ENCODE results near the gene CHCHD10. TPM values are rescaled to one million over a fixed set of nuclear protein-coding genes. Genes with fewer than 3 reads are reported as not detected.

Gene CHCHD10
- total RNA-seq, 1 experiment from 2014 or later = 43.5 TPM

GRCh38 chr22:23801238-23801821, 33.6 kb upstream of the CHCHD10 start:
- no peak for DNase-seq
- H3K79me2 ChIP-seq (ENCODE audit: low read depth) = no peaks in the 10 kb centered on the region
- intact Hi-C loops (cut with micrococcal nuclease; ENCODE audit: unreplicated experiment) = no loop called here
- no peaks in the 10 kb centered on the region for H3K9me2 ChIP-seq (ENCODE audit: insufficient read depth)
- H3F3A ChIP-seq (ENCODE audit: insufficient read depth, low read depth) = no peaks in the 10 kb centered on the region
- no peaks in the 10 kb centered on the region for H3K27me3 ChIP-seq (ENCODE audit: insufficient read depth, low read depth)
- H2AFZ ChIP-seq = no peak overlapping the region
- no peaks in the 10 kb centered on the region for H3K4me1 ChIP-seq (replicated peaks; ENCODE audit: insufficient read depth)
- H3K9me3 ChIP-seq (ENCODE audit: insufficient read depth, low read depth) = no peaks in the 10 kb centered on the region
- H3K27ac ChIP-seq = no peak overlapping the region
- 0 out of 2 replicates have a peak, but pooled peaks cover 6% of the 10 kb centered on the region for H3K36me3 ChIP-seq (ENCODE audit: low read depth)
- no peak overlapping the region for H3K4me3 ChIP-seq
- TF ChIP-seq, protein P1, sequence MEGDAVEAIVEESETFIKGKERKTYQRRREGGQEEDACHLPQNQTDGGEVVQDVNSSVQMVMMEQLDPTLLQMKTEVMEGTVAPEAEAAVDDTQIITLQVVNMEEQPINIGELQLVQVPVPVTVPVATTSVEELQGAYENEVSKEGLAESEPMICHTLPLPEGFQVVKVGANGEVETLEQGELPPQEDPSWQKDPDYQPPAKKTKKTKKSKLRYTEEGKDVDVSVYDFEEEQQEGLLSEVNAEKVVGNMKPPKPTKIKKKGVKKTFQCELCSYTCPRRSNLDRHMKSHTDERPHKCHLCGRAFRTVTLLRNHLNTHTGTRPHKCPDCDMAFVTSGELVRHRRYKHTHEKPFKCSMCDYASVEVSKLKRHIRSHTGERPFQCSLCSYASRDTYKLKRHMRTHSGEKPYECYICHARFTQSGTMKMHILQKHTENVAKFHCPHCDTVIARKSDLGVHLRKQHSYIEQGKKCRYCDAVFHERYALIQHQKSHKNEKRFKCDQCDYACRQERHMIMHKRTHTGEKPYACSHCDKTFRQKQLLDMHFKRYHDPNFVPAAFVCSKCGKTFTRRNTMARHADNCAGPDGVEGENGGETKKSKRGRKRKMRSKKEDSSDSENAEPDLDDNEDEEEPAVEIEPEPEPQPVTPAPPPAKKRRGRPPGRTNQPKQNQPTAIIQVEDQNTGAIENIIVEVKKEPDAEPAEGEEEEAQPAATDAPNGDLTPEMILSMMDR (conservative IDR thresholded peaks at IDR 0.05) = no peak
- no peak for TF ChIP-seq EZH2 (IDR thresholded peaks at IDR 0.05; ENCODE audit: low read depth)
- CTCF ChIA-PET = no interaction called here
- no TSS peak for BruUV-seq (replicated peaks)
- H4K20me1 ChIP-seq (ENCODE audit: insufficient read depth) = no peaks in the 10 kb centered on the region
- H3K4me2 ChIP-seq = no peak overlapping the region
- POLR2A ChIA-PET (ENCODE audit: unreplicated experiment) = no interaction called here

GRCh38 chr22:23800297-23801237, 32.8 kb upstream of the CHCHD10 start:
- no TSS peak for BruUV-seq (replicated peaks)
- intact Hi-C loops (cut with micrococcal nuclease; ENCODE audit: unreplicated experiment) = no loop called here
- POLR2A ChIA-PET (ENCODE audit: unreplicated experiment) = no interaction called here

GRCh38 chr22:23796461-23796860, 28.7 kb upstream of the CHCHD10 start:
- H3K27ac ChIP-seq = no peak overlapping the region
- ChIA-PET POLR2A (ENCODE audit: unreplicated experiment) (no interaction called here), CTCF (no interaction called here)
- TF ChIP-seq EZH2 (IDR thresholded peaks at IDR 0.05; ENCODE audit: low read depth) = no peak
- TF ChIP-seq, protein P1 (conservative IDR thresholded peaks at IDR 0.05) = no peak
- DNase-seq = no peak
- intact Hi-C loops (cut with micrococcal nuclease; ENCODE audit: unreplicated experiment) = no loop called here
- no peak overlapping the region for H3K4me3 ChIP-seq
- peaks cover 13% of the 10 kb centered on the region for H4K20me1 ChIP-seq (ENCODE audit: insufficient read depth)
- no TSS peak for BruUV-seq (replicated peaks)
- no peak overlapping the region for H3K4me2 ChIP-seq
- H3K4me1 ChIP-seq (replicated peaks; ENCODE audit: insufficient read depth) = no peaks in the 10 kb centered on the region
- no peaks in the 10 kb centered on the region for H3K27me3 ChIP-seq (ENCODE audit: insufficient read depth, low read depth)
- no peaks in the 10 kb centered on the region for H3F3A ChIP-seq (ENCODE audit: insufficient read depth, low read depth)
- no peaks in the 10 kb centered on the region for H3K9me3 ChIP-seq (ENCODE audit: insufficient read depth, low read depth)
- no peak overlapping the region for H2AFZ ChIP-seq
- peaks cover 10% of the 10 kb centered on the region for H3K79me2 ChIP-seq (ENCODE audit: low read depth)
- peaks cover 5% of the 10 kb centered on the region; the same call in 1 of the 2 replicates for H3K36me3 ChIP-seq (ENCODE audit: low read depth)
- no peaks in the 10 kb centered on the region for H3K9me2 ChIP-seq (ENCODE audit: insufficient read depth)

More at GRCh38 chr22:23800297-23801237, 32.8 kb upstream of the CHCHD10 start:
- H2AFZ ChIP-seq = no peak overlapping the region
- H3K4me3 ChIP-seq = no peak overlapping the region
- no peaks in the 10 kb centered on the region for H3K79me2 ChIP-seq (ENCODE audit: low read depth)
- DNase-seq = no peak
- H3K36me3 ChIP-seq (ENCODE audit: low read depth) = no peaks in the 10 kb centered on the region
- TF ChIP-seq, protein P1 (conservative IDR thresholded peaks at IDR 0.05) = no peak
- no peak for TF ChIP-seq EZH2 (IDR thresholded peaks at IDR 0.05; ENCODE audit: low read depth)
- H3K4me2 ChIP-seq = no peak overlapping the region
- no peaks in the 10 kb centered on the region for H3F3A ChIP-seq (ENCODE audit: insufficient read depth, low read depth)
- H4K20me1 ChIP-seq (ENCODE audit: insufficient read depth) = no peaks in the 10 kb centered on the region
- no peak overlapping the region for H3K27ac ChIP-seq
- CTCF ChIA-PET = no interaction called here
- H3K9me3 ChIP-seq (ENCODE audit: insufficient read depth, low read depth) = no peaks in the 10 kb centered on the region
- no peaks in the 10 kb centered on the region for H3K27me3 ChIP-seq (ENCODE audit: insufficient read depth, low read depth)
- H3K4me1 ChIP-seq (replicated peaks; ENCODE audit: insufficient read depth) = no peaks in the 10 kb centered on the region
- H3K9me2 ChIP-seq (ENCODE audit: insufficient read depth) = no peaks in the 10 kb centered on the region

All from PC-9 (cell line).